ENCODE data around the gene FOXE3. TPM values are rescaled to one million over a fixed set of nuclear protein-coding genes. Genes with fewer than 3 reads are reported as not detected.

The FOXE3 gene
- not detected in 2 replicates for total RNA-seq (ENCODE audit: low replicate concordance)

DNA sequence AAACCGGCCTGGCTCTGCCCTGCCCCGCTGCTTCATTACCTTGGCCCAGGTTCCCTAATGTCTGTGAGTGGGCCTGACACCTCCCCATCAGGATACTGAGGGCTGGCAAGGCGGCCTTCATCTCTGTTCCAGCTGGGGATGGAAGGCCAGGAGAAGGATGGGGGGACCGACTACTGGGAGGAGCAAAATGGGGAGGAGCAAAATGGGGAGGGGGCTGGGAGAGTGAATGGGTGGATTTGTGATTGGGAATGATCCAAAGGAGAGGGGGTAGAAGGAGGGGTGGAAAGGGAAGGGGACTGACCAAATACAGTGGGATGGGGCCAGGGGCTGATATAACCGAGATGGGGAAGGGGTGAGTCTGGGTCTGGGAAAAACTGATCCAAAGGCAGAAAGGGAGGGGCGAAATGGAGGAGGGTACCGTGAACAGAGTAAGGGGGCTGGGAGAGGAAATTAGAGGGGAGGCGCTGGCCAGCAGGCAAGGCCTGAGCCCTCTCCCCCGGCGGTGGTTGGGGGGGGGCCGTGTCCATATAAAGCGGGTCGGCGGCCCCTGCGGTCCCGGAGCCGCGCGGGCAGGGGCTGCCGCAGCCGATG, at the start of gene FOXE3:
TSS of gene FOXE3 (plus strand) at position 558 of the 591 bp plus-strand sequence. CDS start at position 589, 31 bp downstream.
- H3K4me3 ChIP-seq (ENCODE audit: low read depth, low read length) = peak within 1 kb of the TSS; percentile 50
- no peak for DNase-seq (ENCODE audit: low read depth)

DNA sequence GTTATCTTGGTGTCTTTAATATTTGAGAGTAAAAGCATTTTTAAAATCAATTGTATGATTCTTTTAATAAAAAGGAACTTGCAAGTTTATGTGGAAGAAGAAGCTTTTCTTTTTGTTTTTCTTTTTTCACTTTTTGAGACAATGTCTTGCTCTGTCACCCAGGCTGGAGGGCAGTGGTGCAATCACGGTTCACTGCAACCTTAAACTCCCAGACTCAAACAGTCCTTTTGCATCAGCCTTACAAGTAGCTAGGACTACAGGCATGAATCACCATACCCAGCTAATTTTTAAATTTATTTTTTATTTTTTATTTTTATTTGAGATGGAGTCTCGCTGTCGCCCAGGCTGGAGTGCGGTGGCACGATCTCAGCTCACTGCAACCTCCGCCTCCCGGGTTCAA, 48.4 kb upstream of the FOXE3 start:
- DNase-seq (ENCODE audit: low read depth) = no peak
- H3K4me3 ChIP-seq (ENCODE audit: low read depth, low read length) = no peak overlapping the region
- TF ChIP-seq, protein P1, sequence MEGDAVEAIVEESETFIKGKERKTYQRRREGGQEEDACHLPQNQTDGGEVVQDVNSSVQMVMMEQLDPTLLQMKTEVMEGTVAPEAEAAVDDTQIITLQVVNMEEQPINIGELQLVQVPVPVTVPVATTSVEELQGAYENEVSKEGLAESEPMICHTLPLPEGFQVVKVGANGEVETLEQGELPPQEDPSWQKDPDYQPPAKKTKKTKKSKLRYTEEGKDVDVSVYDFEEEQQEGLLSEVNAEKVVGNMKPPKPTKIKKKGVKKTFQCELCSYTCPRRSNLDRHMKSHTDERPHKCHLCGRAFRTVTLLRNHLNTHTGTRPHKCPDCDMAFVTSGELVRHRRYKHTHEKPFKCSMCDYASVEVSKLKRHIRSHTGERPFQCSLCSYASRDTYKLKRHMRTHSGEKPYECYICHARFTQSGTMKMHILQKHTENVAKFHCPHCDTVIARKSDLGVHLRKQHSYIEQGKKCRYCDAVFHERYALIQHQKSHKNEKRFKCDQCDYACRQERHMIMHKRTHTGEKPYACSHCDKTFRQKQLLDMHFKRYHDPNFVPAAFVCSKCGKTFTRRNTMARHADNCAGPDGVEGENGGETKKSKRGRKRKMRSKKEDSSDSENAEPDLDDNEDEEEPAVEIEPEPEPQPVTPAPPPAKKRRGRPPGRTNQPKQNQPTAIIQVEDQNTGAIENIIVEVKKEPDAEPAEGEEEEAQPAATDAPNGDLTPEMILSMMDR (IDR thresholded peaks at IDR 0.05; ENCODE audit: insufficient read depth, low read length) = no peak

More for the DNA sequence above, at the start of gene FOXE3:
- TF ChIP-seq, protein P1 (IDR thresholded peaks at IDR 0.05; ENCODE audit: insufficient read depth, low read length) = no peak

DNA sequence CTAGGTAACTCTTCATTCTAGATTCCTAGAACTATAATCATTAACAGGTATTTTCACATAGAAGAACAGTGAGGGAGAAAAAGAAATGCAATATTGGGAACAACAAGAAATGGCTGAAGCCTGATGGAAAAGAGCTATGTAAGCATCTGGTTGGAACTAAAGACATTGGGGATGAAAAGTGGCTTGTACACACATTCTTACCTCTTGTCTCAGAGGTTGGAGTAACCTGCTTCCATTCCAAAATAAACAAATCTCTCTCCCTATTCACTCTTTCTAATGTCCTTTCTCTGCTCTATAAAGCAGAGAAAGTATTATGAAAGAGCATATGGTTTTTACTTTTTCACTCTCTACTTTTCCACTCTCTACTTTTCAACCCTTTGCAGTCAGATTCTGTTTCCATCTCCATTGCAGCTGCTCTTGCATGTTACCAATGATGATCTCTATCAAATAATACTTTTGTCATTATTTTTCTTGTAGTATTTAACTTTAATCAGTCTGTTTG, 45.0 kb upstream of the FOXE3 start:
- H3K4me3 ChIP-seq (ENCODE audit: low read depth, low read length) = no peak overlapping the region
- peak; percentile 33 for DNase-seq (ENCODE audit: low read depth)
- TF ChIP-seq, protein P1 (IDR thresholded peaks at IDR 0.05; ENCODE audit: insufficient read depth, low read length) = no peak

DNA sequence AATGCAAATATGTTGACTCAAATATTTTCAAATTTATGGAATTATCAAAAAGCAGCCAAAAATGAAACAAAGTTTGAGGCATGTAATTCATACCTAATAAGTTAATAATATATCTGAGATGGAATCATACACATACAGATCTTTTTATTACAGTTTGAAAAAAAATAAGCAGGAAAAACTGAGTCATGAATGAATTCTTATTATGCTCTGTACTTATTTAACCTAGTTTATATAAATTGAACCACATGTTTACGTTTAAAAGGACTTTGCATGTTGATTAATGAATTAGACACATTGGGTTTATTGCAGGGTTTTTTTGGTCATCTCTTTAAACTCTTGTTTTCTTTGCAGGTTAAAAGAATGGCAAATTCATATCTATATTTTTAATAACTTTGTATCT, 41.6 kb upstream of the FOXE3 start:
- TF ChIP-seq, protein P1 (IDR thresholded peaks at IDR 0.05; ENCODE audit: insufficient read depth, low read length) = no peak
- DNase-seq (ENCODE audit: low read depth) = no peak
- no peak overlapping the region for H3K4me3 ChIP-seq (ENCODE audit: low read depth, low read length)

DNA sequence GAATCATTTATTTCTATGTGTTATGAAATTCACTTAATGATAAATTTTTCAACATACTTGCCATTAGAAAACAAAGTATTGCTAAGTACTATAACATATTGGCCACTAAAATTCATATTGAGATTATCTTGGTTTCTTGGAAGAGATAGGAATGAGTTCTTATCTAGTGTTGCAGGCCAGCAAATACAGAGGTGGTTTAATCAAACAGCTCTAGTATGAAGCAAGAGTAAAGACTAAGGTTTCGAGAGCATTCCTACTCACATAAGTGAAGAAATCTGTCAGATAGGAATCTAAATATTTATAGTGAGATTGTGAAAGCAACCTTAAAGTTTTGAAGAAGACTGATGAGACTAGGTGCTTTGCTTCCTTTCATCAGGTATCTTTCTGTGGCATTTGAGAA, 37.9 kb upstream of the FOXE3 start:
- peak; percentile 46 for DNase-seq (ENCODE audit: low read depth)
- no peak overlapping the region for H3K4me3 ChIP-seq (ENCODE audit: low read depth, low read length)
- TF ChIP-seq, protein P1 (IDR thresholded peaks at IDR 0.05; ENCODE audit: insufficient read depth, low read length) = no peak

DNA sequence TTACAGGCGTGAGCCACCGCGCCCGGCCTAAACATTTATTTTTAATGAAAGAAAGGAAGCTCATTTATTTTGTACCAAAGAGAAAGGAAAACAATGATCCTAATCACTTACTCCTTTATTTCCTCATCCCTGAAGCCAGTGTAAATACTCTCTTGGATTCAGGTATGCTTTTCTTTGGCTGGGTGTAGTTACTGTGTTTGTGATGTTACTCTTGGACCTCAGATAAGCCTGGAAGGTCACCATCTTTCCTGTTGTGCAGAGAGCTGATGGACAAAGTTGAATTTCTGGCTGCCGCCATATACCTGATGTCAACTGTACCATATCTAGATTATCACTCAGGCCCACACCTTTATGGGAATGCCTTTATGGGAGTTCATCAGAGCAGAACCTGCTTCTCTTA, 35.4 kb upstream of the FOXE3 start:
- TF ChIP-seq, protein P1 (IDR thresholded peaks at IDR 0.05; ENCODE audit: insufficient read depth, low read length) = no peak
- no peak for DNase-seq (ENCODE audit: low read depth)
- H3K4me3 ChIP-seq (ENCODE audit: low read depth, low read length) = no peak overlapping the region
